Measurements from ENCODE around the gene PLGRKT.
"Not testable (repeated sequence)": the region's sequence is repeated elsewhere in the genome, so short reads cannot be mapped to it uniquely, and the experiment has no call there.

- TF ChIP-seq, protein P1, sequence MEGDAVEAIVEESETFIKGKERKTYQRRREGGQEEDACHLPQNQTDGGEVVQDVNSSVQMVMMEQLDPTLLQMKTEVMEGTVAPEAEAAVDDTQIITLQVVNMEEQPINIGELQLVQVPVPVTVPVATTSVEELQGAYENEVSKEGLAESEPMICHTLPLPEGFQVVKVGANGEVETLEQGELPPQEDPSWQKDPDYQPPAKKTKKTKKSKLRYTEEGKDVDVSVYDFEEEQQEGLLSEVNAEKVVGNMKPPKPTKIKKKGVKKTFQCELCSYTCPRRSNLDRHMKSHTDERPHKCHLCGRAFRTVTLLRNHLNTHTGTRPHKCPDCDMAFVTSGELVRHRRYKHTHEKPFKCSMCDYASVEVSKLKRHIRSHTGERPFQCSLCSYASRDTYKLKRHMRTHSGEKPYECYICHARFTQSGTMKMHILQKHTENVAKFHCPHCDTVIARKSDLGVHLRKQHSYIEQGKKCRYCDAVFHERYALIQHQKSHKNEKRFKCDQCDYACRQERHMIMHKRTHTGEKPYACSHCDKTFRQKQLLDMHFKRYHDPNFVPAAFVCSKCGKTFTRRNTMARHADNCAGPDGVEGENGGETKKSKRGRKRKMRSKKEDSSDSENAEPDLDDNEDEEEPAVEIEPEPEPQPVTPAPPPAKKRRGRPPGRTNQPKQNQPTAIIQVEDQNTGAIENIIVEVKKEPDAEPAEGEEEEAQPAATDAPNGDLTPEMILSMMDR (IDR thresholded peaks at IDR 0.05; ENCODE audit: low read depth, low read length, poor library complexity, severe bottlenecking): not testable (repeated sequence)
- not testable (repeated sequence) for TF ChIP-seq EZH2phosphoT487 (IDR thresholded peaks at IDR 0.05; ENCODE audit: borderline replicate concordance, low read length)
Observed at GRCh38 chr9:5397547-5397946, 40.2 kb downstream of the PLGRKT start.

All from DOHH2 (cell line).